C4-2B (cell line): ENCODE results near the gene ARSK.

Experiments used
- ZFX ChIP-seq: fragments of 450-650 bp; IDR thresholded peaks from 2 replicates; pipeline ENCODE4 v1.6.1; 2017
- TF ChIP-seq, protein P1 (sequence below): fragments of 450-650 bp; conservative IDR thresholded peaks from 2 replicates; pipeline ENCODE4 v1.5.1; 2017; ENCODE audit warnings: mild to moderate bottlenecking

DNA sequence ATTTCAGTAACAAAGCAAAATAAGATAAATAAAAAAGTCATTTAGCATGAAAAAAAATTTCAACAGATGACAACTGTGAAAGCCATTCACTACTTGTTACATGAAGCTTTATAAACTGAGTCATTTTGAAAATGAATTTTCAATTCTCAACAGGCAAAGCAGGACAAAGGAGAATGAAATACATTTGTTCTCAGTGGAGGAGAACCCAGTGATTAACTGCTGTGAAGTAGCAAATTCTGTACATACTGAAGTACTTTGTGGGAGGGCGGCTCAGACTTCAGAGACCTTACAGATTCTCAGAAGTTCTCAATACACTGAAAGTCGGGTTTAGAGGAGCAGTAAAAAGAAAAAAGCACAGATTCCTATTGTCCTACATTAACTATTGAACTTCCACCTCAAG is 21.8 kb upstream of the ARSK start:
- TF ChIP-seq, protein P1, sequence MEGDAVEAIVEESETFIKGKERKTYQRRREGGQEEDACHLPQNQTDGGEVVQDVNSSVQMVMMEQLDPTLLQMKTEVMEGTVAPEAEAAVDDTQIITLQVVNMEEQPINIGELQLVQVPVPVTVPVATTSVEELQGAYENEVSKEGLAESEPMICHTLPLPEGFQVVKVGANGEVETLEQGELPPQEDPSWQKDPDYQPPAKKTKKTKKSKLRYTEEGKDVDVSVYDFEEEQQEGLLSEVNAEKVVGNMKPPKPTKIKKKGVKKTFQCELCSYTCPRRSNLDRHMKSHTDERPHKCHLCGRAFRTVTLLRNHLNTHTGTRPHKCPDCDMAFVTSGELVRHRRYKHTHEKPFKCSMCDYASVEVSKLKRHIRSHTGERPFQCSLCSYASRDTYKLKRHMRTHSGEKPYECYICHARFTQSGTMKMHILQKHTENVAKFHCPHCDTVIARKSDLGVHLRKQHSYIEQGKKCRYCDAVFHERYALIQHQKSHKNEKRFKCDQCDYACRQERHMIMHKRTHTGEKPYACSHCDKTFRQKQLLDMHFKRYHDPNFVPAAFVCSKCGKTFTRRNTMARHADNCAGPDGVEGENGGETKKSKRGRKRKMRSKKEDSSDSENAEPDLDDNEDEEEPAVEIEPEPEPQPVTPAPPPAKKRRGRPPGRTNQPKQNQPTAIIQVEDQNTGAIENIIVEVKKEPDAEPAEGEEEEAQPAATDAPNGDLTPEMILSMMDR = no peak
- no peak for TF ChIP-seq ZFX
